Smooth muscle cell of the umbilical artery (primary cell): ENCODE measurements around the gene DUOX1. TPM values are rescaled to one million over a fixed set of nuclear protein-coding genes. Genes with fewer than 3 reads are reported as not detected.

Source experiments
- total RNA-seq: library from RNA; depleted of rRNA; stranded (reverse); fragments of >200 nt; gene quantifications from 2 replicates; pipeline ENCODE4 v1.2.3, GENCODE V29; 2014

Gene DUOX1
- total RNA-seq: not detected in 2 replicates

GRCh38 chr15:45129651-45130129 is at the start of gene DUOX1, which contains the start of gene DUOXA1:
Gene DUOX1, plus strand, starts transcription at chr15:45129994. Its CDS starts 1,973 bp downstream, at chr15:45131967.
Gene DUOXA1, minus strand, starts transcription at chr15:45129879. Its CDS starts 6,865 bp downstream, at chr15:45123014.

GRCh38 chr15:45114076-45114750 is 15.6 kb upstream of the DUOX1 start, which contains the start of the genes DUOX2 and DUOXA2:
Gene DUOX2, minus strand, starts transcription at chr15:45114172. Its CDS starts 761 bp downstream, at chr15:45113411.
Gene DUOXA2, plus strand, starts transcription at chr15:45114326. Its CDS starts 280 bp downstream, at chr15:45114606.

GRCh38 chr15:45187894-45188830 is 58.4 kb downstream of the DUOX1 start, which contains the start of gene SHF:
Gene SHF, minus strand, starts transcription at chr15:45187966. Its CDS starts 15 bp downstream, at chr15:45187951.

Other genes with a start within 250 kb of the DUOX1 start
- gene TERB2, start 173.3 kb upstream of the DUOX1 start, total RNA-seq: not detected in 2 replicates
- gene SORD, start 106.8 kb upstream of the DUOX1 start, total RNA-seq: 10.7 and 28.3 TPM in 2 replicates
- 0.05 TPM in 1 of 2 replicates, not detected in the other for gene DUOX2, start 15.8 kb upstream of the DUOX1 start, total RNA-seq
- gene DUOXA2, start 15.7 kb upstream of the DUOX1 start, total RNA-seq: not detected in 2 replicates
- gene DUOXA1, start 115 bp upstream of the DUOX1 start, total RNA-seq: not detected in 2 replicates
- gene SHF, start 58.0 kb downstream of the DUOX1 start, total RNA-seq: 1.5 TPM in 2 replicates
- gene SLC28A2, start 122.2 kb downstream of the DUOX1 start, total RNA-seq: not detected in 2 replicates
- gene GATM, start 248.6 kb downstream of the DUOX1 start, total RNA-seq: 0.28 and 0.30 TPM in 2 replicates